Peyer's patch (tissue), 4 donors: Measurements from ENCODE around the gene PDPK1.
"Not testable (repeated sequence)": the region's sequence is repeated elsewhere in the genome, so short reads cannot be mapped to it uniquely, and the experiment has no call there.

Experiments used
- POLR2A ChIP-seq, 2 donors: fragments of 450-650 bp; IDR thresholded peaks; one replicate each; pipeline ENCODE4 v1.5.1; 2017; ENCODE audit warnings: antibody characterized with exemption in 2 of 2, mild to moderate bottlenecking in 2 of 2, moderate library complexity in 2 of 2
- TF ChIP-seq, protein P1 (sequence below), 6 experiments: fragments of 450-650 bp in 4 of 6; fragments of 200-600 bp in 2 of 6; sonication (generic) in 1 of 6; IDR thresholded peaks; one replicate each; pipeline ENCODE4 v1.5.1; 2017 to 2019; ENCODE audit warnings: antibody characterized with exemption in 6 of 6, mild to moderate bottlenecking in 3 of 6, moderate library complexity in 1 of 6

DNA sequence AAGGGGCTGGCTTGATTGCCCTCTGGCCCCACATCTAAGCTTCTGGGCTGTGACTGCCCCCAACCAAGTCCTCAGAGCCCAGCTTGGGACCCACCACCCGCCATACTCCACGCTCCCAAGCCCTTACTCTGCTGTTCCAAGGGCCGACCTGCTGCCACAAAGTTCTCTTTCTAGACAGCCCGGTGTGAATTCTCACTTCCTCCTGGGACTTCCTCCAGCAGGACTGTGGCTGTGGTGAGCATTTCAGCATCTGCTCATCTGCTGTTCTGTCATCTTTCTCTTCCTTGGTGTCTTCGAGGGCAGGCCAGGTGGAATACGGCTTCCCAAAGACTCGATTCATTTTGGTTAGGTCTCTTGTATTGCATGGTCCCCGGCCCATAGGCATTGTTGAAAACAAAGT, 69.0 kb downstream of the PDPK1 start:
- TF ChIP-seq, protein P1, sequence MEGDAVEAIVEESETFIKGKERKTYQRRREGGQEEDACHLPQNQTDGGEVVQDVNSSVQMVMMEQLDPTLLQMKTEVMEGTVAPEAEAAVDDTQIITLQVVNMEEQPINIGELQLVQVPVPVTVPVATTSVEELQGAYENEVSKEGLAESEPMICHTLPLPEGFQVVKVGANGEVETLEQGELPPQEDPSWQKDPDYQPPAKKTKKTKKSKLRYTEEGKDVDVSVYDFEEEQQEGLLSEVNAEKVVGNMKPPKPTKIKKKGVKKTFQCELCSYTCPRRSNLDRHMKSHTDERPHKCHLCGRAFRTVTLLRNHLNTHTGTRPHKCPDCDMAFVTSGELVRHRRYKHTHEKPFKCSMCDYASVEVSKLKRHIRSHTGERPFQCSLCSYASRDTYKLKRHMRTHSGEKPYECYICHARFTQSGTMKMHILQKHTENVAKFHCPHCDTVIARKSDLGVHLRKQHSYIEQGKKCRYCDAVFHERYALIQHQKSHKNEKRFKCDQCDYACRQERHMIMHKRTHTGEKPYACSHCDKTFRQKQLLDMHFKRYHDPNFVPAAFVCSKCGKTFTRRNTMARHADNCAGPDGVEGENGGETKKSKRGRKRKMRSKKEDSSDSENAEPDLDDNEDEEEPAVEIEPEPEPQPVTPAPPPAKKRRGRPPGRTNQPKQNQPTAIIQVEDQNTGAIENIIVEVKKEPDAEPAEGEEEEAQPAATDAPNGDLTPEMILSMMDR (IDR thresholded peaks at IDR 0.05) = not testable (repeated sequence)
- not testable (repeated sequence) for TF ChIP-seq POLR2A (IDR thresholded peaks at IDR 0.05)
